Stimulated activated CD4-positive, alpha-beta T cell treated with anti-CD3 and anti-CD28 coated beads, Interleukin-1b, Interleukin-23, amount 100 ng/mL, for 48 hours (primary cell): ENCODE results near the gene GSTA5.
A peak's percentile ranks its signal among the peaks of the same experiment; 100 is the strongest.
"Not testable (repeated sequence)": the region's sequence is repeated elsewhere in the genome, so short reads cannot be mapped to it uniquely, and the experiment has no call there.

Experiments used
- DNase-seq: peaks from one replicate; pipeline ENCODE4 v3.0.0-alpha.2; 2020

The GSTA5 gene

GRCh38 chr6:52840763-52841585 is at the start of gene GSTA5:
Gene GSTA5 (minus strand): TSS chr6:52840813.
- DNase-seq = no peak

GRCh38 chr6:52890018-52890417 is 49.4 kb upstream of the GSTA5 start:
- no peak for DNase-seq

- DNase-seq = no peak
These were observed 47.4 kb upstream of the GSTA5 start for GRCh38 chr6:52887910-52888524.

- DNase-seq = peak; percentile 69
These were observed 41.6 kb upstream of the GSTA5 start for GRCh38 chr6:52881996-52882841.

GRCh38 chr6:52881662-52881995 is 41.0 kb upstream of the GSTA5 start:
- no peak for DNase-seq

DNA sequence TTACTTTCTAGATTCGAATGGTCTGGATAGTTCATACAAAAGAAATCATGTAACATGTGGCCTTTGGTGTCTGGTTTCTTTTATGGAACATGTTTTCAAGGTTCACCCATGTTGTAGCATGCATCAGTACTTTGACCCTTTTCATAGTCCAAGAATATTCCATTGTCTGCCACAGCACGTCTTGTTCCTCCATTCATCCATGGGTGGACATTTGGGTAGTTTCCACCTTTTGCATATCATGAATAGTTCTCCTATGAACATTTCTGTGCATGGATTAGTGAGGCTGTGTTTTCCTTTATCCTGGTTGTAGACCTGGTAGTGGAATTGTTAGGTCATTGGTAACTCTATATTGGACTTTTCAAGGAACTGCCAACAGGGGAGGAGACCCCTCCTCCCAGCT is 37.2 kb upstream of the GSTA5 start:
- DNase-seq = no peak

DNA sequence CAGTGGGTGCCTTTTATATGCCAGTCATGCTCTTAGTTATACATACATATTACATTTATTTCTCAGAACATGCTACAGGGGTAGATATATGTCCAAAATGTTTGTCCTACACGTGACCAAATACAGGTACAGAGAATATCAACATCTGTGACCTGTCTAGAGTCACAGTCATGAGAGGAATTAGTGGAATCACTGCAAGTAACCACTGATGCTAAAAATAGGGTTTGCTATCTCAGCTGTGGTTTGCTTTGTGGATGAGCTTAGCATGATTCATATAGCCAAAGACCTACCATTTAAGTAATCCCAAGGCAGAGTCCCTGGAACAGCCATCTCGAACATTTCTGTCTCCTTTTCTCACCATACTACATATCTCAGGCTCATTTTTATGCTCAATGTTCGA is 36.6 kb upstream of the GSTA5 start:
- no peak for DNase-seq

GRCh38 chr6:52876056-52876787 is 35.6 kb upstream of the GSTA5 start:
- DNase-seq = no peak

DNA sequence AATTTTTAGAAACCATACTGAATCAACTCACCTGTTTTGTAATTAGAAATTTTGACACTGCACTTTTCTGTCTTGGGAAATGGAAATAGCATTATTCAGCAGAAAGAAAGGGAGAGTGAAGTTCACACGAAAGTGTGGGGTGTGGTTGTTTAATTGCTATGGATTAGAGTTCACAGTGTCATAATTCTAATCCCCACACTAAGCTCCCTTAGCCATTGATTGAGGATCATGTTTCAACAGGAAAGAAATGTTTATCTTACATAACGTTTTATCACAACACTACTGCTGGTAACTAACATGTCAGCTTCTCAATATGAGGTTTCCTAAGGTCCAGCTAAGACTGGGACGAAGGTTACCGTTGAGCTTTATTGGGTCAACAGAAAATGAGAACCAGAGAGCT is 31.4 kb upstream of the GSTA5 start:
- no peak for DNase-seq

- no peak for DNase-seq
These were observed 31.0 kb upstream of the GSTA5 start for GRCh38 chr6:52871621-52872020.

- DNase-seq = not testable (repeated sequence)
These were observed 29.9 kb upstream of the GSTA5 start for GRCh38 chr6:52870335-52871091.

DNA sequence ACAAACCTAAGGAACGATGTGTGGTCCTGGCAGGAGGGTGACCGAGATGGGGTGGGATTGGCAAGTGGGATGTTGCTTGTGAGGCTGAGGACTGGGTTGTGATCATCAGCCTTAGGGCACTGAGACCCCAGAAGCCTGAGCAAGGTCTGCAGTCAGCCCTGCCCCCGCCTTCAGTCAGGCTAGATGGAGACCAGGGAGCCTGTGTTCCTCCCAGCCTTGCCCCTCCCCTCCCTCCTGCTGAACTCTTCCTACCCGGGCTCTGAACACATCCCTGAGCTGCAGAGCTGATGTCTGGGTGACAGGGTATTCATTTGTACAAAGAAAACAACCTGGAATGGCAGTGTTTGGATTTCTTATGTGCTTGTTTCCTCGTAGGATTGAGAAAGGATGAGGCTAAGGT is 28.3 kb upstream of the GSTA5 start:
- DNase-seq = not testable (repeated sequence)

DNA sequence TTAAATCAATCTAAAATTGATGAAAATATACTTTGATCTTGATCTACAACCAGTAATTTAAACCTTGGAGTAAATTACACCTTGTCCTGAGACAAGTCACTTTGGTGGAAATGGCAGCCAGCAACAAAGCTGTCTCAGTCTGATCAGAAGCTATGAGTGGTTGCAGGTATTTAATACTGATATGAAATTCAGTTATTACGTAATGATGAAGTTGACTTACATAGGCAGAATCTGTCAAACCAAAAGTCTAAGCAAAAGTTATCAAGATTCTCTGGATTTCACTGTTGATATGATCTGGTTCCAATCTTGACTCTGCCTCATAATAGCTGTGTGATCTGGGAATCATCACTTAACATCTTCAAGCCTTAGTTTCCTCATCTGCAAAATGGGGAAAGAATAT is 27.6 kb upstream of the GSTA5 start:
- no peak for DNase-seq

GRCh38 chr6:52861151-52861550 is 20.5 kb upstream of the GSTA5 start:
- not testable (repeated sequence) for DNase-seq

DNA sequence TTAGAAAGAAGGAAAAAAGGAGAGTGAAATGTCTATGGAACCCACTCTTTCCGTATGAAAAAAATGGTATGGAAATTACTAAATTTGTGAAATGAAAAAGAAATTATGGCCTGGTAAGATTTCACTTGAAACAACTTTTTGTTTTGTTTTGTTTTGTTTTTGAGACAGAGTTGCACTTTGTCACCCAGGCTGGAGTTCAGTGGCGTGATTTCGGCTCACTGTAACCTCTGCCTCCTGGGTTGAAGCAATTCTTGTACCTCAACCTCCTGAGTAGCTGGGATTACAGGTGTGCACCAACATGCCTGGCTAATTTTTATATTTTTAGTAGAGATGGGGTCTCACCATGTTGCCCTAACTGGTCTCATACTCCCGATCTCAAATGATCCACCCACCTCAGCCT is 17.8 kb upstream of the GSTA5 start:
- DNase-seq = no peak

DNA sequence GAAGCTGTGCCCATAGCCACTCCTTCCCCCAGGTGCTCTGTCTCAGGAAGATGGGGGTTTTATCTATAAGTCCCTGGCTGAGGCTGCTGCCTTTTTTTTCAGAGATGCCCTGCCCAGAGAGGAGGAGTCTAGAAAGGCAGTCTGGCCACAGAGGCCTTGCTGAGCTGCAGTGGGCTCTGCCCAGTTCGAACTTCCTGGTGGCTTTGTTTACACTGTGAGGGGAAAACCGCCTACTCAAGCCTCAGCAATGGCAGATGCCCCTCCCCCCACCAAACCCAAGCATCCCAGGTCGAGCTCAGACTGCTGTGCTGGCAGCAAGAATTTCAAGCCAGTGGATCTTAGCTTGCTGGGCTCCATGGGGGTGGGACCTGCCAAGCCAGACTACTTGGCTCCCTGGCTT is 15.5 kb upstream of the GSTA5 start:
- DNase-seq = not testable (repeated sequence)

DNA sequence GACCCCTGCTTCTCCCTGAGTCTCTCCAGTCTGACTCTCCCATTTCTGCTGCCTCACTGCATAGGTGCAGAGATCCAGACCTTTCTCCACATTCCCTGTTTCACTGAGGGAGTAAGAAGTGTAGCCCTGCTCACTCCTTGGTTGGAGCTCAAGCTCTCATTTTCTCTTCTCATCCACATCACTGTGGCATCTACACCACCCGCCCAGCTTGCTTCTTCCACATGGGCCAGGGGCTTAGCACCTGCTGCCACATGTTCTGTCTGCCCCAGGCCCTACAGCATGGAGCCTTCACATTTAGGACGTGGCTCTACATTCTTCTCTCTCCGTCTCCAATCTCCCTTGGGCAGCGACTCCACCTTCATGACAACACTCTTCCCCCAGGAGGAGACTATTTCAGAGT is 8.5 kb upstream of the GSTA5 start:
- no peak for DNase-seq

DNA sequence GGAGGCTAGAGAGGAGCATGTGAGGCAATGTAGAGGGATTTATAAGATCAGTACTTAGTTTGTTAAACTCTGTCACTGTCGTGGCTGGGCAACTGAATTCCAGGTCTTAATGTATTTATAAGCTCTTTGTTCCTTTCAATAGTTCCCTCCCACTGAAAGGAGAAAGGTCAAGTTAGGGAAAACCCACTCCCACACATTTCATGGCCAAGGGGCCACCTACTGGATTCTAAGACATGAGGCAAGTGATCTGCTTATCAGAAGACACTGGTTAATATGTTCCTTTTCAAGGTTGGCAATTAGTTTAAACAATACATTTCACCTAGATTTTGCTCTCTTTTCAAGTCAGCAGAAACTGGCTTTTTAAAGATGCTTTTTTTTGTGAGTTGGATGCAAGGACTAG is 5.4 kb upstream of the GSTA5 start:
- no peak for DNase-seq

DNA sequence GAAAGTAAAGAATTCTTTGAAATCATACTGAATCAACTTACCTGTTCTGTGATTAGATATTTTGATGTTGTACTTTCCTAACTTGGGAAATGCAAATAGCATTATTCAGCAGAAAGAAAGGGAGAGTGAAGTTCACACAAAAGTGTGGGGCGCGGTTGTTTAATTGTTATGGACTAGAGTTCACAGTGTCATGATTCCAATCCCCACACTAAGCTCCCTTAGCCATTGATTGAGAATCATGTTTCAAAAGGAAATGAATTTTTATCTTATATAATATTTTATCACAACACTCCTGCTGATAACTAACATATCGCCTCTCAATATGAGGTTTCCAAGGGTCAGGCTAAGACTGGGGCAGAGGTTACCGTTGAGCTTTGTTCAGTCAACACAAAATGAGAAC is 3.0 kb upstream of the GSTA5 start:
- DNase-seq = no peak

DNA sequence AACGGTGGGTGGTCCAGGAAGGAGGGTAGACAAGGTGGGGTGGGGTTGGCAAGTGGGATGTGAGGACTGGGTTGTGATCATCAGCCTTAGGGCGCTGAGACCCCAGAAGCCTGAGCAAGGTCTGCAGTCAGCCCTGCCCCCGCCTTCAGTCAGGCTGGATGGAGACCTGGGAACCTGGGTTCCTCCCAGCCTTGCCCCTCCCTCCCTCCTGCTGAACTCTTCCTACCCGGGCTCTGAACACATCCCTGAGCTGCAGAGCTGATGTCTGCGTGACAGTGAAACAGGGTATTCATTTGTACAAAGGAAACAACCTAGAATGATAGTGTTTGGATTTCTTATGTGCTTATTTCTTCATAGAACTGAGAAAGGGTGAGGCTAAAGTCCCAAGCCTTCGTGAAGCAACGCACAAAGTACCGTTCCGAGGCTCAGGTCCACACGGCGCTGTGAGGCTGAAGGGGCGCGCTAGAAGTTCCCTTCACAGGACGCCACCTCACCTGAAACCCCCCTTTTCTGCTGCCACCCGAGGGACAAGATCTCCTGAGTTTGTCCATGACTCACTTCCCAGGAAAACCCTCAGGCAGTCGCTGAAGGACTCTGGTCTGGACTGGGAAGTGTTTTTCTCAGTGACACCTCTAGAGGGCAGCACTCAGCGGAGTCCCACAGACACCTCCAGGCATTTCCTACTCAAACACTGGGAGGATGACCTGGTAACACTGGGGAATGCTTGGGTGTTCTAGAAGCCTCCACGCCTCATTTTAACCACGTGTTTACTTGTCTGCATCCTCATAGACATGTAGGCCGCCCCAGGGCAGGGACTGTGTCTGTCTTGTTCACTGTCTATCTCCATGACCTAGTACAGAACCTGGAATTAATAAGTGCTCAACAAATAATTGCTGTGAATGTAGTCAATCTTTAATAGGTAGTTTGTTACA is 1.2 kb downstream of the GSTA5 start:
- peak; percentile 47 for DNase-seq

GRCh38 chr6:52834481-52834880 is 6.1 kb downstream of the GSTA5 start:
- DNase-seq = no peak
